Gastroesophageal sphincter (tissue), 3 donors: ENCODE data around the gene THADA.
"Not testable (repeated sequence)": the region's sequence is repeated elsewhere in the genome, so short reads cannot be mapped to it uniquely, and the experiment has no call there.

Source experiments
- CTCF ChIP-seq, 4 experiments: fragments of 200-600 bp in 2 of 4; fragments of 450-650 bp in 2 of 4; sonication (generic) in 1 of 4; IDR thresholded peaks; one replicate each; pipeline ENCODE4 v1.5.1; 2017 to 2019; ENCODE audit warnings: antibody characterized with exemption in 4 of 4, mild to moderate bottlenecking in 2 of 4, moderate library complexity in 2 of 4
- EP300 ChIP-seq: sonication (generic); formaldehyde crosslinking; IDR thresholded peaks from one replicate; pipeline ENCODE4 v1.6.1; 2017; ENCODE audit warnings: antibody characterized with exemption, mild to moderate bottlenecking
- POLR2A ChIP-seq, 2 donors: fragments of 450-650 bp; IDR thresholded peaks; one replicate each; pipeline ENCODE4 v1.6.1; 2017; ENCODE audit warnings: antibody characterized with exemption in 2 of 2, mild to moderate bottlenecking in 2 of 2, moderate library complexity in 1 of 2
- POLR2AphosphoS5 ChIP-seq: sonication (generic); formaldehyde crosslinking; IDR thresholded peaks from one replicate; pipeline ENCODE4 v1.6.1; 2017; ENCODE audit warnings: antibody characterized with exemption

GRCh38 chr2:43284347-43284746, 311.5 kb downstream of the THADA start:
- not testable (repeated sequence) for TF ChIP-seq CTCF (IDR thresholded peaks at IDR 0.05); POLR2AphosphoS5; POLR2A (IDR thresholded peaks at IDR 0.05); EP300
